Parathyroid adenoma (tissue), 2 donors: ENCODE data around the gene DLG2.

Experiments
- H2AFZ ChIP-seq: fragments of 300-600 bp; sonication (generic); one replicate; pipeline ENCODE4 v1.7.0; 2017; ENCODE audit warnings: antibody characterized with exemption, mild to moderate bottlenecking
- H3K27ac ChIP-seq: fragments of 300-600 bp; sonication (generic); one replicate; pipeline ENCODE4 v1.7.0; 2017
- H3K27me3 ChIP-seq: fragments of 300-600 bp; sonication (generic); one replicate; pipeline ENCODE4 v1.7.0; 2017; ENCODE audit warnings: low read length; ENCODE audit not compliant: control insufficient read depth, insufficient read depth
- H3K36me3 ChIP-seq: fragments of 300-600 bp; sonication (generic); one replicate; pipeline ENCODE4 v1.7.0; 2017; ENCODE audit warnings: low read length; ENCODE audit not compliant: control insufficient read depth, insufficient read depth
- H3K4me1 ChIP-seq: fragments of 300-600 bp; sonication (generic); one replicate; pipeline ENCODE4 v1.7.0; 2017; ENCODE audit warnings: control low read depth
- H3K4me2 ChIP-seq: fragments of 300-600 bp; sonication (generic); one replicate; pipeline ENCODE4 v1.7.0; 2017; ENCODE audit warnings: low read length
- H3K4me3 ChIP-seq: fragments of 300-600 bp; sonication (generic); one replicate; pipeline ENCODE4 v1.7.0; 2017; ENCODE audit warnings: low read depth, low read length
- H3K79me2 ChIP-seq: fragments of 300-600 bp; sonication (generic); one replicate; pipeline ENCODE4 v1.7.0; 2017; ENCODE audit warnings: control low read depth
- H3K9ac ChIP-seq: fragments of 300-600 bp; sonication (generic); one replicate; pipeline ENCODE4 v1.7.0; 2017; ENCODE audit warnings: mild to moderate bottlenecking
- H3K9me3 ChIP-seq: fragments of 300-600 bp; sonication (generic); one replicate; pipeline ENCODE4 v1.7.0; 2017; ENCODE audit warnings: low read length; ENCODE audit not compliant: control insufficient read depth
- CTCF ChIP-seq: fragments of 300-600 bp; sonication (generic); IDR thresholded peaks from one replicate; pipeline ENCODE4 v1.7.0; 2017; ENCODE audit warnings: antibody characterized with exemption, mild to moderate bottlenecking
- donor health status: primary hyperparathyroidism.

The DLG2 gene

GRCh38 chr11:84218318-84218717, 1408.8 kb downstream of the DLG2 start:
- Histone ChIP-seq H3K4me1 (peaks cover 5% of the 10 kb centered on the region), H3K9ac (no peak overlapping the region), H2AFZ (no peak overlapping the region), H3K27ac (no peak overlapping the region), H3K79me2 (no peaks in the 10 kb centered on the region), H3K36me3 (no peaks in the 10 kb centered on the region), H3K27me3 (no peaks in the 10 kb centered on the region), H3K9me3 (no peaks in the 10 kb centered on the region), H3K4me3 (no peak overlapping the region), H3K4me2 (no peak overlapping the region)
- TF ChIP-seq CTCF: no peak

GRCh38 chr11:84215672-84216071, 1411.5 kb downstream of the DLG2 start:
- H2AFZ ChIP-seq: no peak overlapping the region
- no peak overlapping the region for H3K27ac ChIP-seq
- no peaks in the 10 kb centered on the region for H3K9me3 ChIP-seq
- H3K9ac ChIP-seq: no peak overlapping the region
- H3K27me3 ChIP-seq: no peaks in the 10 kb centered on the region
- no peak overlapping the region for H3K4me3 ChIP-seq
- peaks cover 5% of the 10 kb centered on the region for H3K4me1 ChIP-seq
- no peaks in the 10 kb centered on the region for H3K36me3 ChIP-seq
- no peak overlapping the region for H3K4me2 ChIP-seq
- no peak for TF ChIP-seq CTCF
- no peaks in the 10 kb centered on the region for H3K79me2 ChIP-seq

DNA sequence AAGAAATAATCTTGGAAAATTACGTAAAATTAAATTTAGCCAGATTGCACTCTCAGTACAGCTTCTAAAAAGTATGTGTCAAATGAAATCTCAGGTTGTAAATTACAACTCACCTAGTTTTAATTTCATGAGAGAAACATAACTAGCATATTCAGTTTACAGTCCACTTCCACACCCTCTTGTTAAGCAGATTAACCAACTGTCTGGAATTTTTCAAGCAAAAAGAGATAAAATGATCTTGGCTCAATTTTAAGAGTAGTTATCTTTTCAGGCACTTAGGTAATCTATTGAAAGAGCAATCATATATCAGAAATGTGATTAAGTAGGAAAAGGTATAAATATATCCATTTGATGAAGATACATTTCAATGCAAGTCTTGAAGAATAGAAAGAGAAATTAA, 1412.6 kb downstream of the DLG2 start:
- H3K9ac ChIP-seq: no peak overlapping the region
- no peaks in the 10 kb centered on the region for H3K79me2 ChIP-seq
- H3K9me3 ChIP-seq: no peaks in the 10 kb centered on the region
- H3K4me1 ChIP-seq: peaks cover 5% of the 10 kb centered on the region
- no peak overlapping the region for H3K4me2 ChIP-seq
- H3K27me3 ChIP-seq: no peaks in the 10 kb centered on the region
- no peak overlapping the region for H3K27ac ChIP-seq
- TF ChIP-seq CTCF: no peak
- no peak overlapping the region for H2AFZ ChIP-seq
- no peaks in the 10 kb centered on the region for H3K36me3 ChIP-seq
- H3K4me3 ChIP-seq: no peak overlapping the region

- no peak overlapping the region for H3K9ac ChIP-seq
Measured at GRCh38 chr11:84212468-84213390, 1414.4 kb downstream of the DLG2 start.

More at GRCh38 chr11:84212468-84213390, 1414.4 kb downstream of the DLG2 start:
- TF ChIP-seq CTCF: no peak
- Histone ChIP-seq H3K27ac (no peak overlapping the region), H3K27me3 (no peaks in the 10 kb centered on the region), H3K4me2 (no peak overlapping the region), H2AFZ (no peak overlapping the region), H3K79me2 (no peaks in the 10 kb centered on the region), H3K9me3 (no peaks in the 10 kb centered on the region), H3K36me3 (no peaks in the 10 kb centered on the region), H3K4me1 (peaks cover 5% of the 10 kb centered on the region), H3K4me3 (no peak overlapping the region)
